Endothelial cell of umbilical vein (primary cell): ENCODE measurements around the gene SGTA.

ENCODE experiments used
- EZH2 ChIP-seq: IDR thresholded peaks from 2 replicates; pipeline ENCODE4 v1.6.1; 2012; ENCODE audit warnings: borderline replicate concordance, low read depth, mild to moderate bottlenecking, moderate library complexity, low read length, inconsistent platforms; ENCODE audit not compliant: severe bottlenecking
- POLR2AphosphoS5 ChIP-seq: IDR thresholded peaks from 2 replicates; pipeline ENCODE4 v1.6.1; 2012; ENCODE audit warnings: low read depth, mild to moderate bottlenecking, control low read depth, low read length, moderate library complexity; ENCODE audit not compliant: insufficient read depth
- TF ChIP-seq, protein P1 (sequence below), 2 donors: IDR thresholded peaks; 1 replicate in 1 of 2; 2 replicates in 1 of 2; pipeline ENCODE4 v1.5.1; 2011; ENCODE audit warnings: low read length in 2 of 2, mild to moderate bottlenecking in 2 of 2, moderate library complexity in 2 of 2, control low read depth in 1 of 2, inconsistent platforms in 1 of 2, low read depth in 1 of 2; ENCODE audit not compliant: insufficient read depth in 1 of 2; ENCODE audit errors: extremely low read depth in 1 of 2

DNA sequence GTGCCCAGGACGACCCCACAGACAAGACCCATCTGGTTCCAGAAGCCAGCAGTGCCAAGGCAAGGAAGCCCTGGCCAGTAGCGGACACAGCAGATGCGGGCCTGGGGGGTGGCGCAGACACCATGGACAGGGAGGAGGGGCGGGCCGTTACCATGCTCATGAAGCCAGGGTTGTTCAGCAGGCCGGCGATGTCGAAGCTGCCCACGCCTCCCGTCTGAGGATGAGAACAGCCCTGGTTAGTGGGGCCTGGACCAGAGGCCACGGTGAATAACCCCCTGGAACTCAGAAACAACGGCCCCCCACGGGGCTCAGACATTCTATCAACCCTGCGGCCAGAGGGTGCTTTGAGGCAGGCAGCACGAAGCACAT lies 21.8 kb downstream of the SGTA start:
- no peak for TF ChIP-seq EZH2
- TF ChIP-seq, protein P1, sequence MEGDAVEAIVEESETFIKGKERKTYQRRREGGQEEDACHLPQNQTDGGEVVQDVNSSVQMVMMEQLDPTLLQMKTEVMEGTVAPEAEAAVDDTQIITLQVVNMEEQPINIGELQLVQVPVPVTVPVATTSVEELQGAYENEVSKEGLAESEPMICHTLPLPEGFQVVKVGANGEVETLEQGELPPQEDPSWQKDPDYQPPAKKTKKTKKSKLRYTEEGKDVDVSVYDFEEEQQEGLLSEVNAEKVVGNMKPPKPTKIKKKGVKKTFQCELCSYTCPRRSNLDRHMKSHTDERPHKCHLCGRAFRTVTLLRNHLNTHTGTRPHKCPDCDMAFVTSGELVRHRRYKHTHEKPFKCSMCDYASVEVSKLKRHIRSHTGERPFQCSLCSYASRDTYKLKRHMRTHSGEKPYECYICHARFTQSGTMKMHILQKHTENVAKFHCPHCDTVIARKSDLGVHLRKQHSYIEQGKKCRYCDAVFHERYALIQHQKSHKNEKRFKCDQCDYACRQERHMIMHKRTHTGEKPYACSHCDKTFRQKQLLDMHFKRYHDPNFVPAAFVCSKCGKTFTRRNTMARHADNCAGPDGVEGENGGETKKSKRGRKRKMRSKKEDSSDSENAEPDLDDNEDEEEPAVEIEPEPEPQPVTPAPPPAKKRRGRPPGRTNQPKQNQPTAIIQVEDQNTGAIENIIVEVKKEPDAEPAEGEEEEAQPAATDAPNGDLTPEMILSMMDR (IDR thresholded peaks at IDR 0.05; ENCODE audit: extremely low read depth in 1 of 2, insufficient read depth in 1 of 2, low read depth in 1 of 2, low read length in 2 of 2), result no peak
- no peak for TF ChIP-seq POLR2AphosphoS5
